ENCODE results near the gene RBM41.

DNA sequence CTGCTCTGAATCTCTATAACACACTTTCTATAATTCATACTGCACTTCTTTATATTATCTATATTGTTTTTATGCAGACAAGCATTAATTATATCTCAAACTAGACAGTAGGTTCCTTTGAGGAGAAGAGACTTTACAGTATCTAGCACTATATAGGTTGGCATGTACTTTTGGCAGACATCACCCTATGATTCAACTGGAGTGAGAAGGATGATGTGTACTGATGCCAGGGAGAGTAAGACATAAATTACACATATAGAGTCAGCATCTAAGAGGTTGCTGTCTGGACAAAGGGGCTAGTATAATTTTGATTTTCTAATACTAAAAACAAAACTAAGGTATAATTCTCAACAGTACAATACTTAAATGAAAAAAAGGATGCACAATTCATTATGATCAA lies 5.1 kb upstream of the RBM41 start:
- TF ChIP-seq RAD21 (conservative IDR thresholded peaks at IDR 0.05) (no peak), CTCF (IDR thresholded peaks at IDR 0.05; ENCODE audit: poor library complexity, severe bottlenecking) (no peak), POLR2AphosphoS5 (IDR thresholded peaks at IDR 0.05) (no peak), EP300 (conservative IDR thresholded peaks at IDR 0.05; ENCODE audit: poor library complexity, severe bottlenecking) (no peak), EZH2 (IDR thresholded peaks at IDR 0.05; ENCODE audit: borderline replicate concordance, insufficient read depth, low read length, poor library complexity, severe bottlenecking) (no peak), SMC3 (conservative IDR thresholded peaks at IDR 0.05; ENCODE audit: poor library complexity) (no peak), MXI1 (conservative IDR thresholded peaks at IDR 0.05; ENCODE audit: poor library complexity, severe bottlenecking) (no peak), TAF1 (IDR thresholded peaks at IDR 0.05; ENCODE audit: low read depth) (no peak)
- TF ChIP-seq, protein P1, sequence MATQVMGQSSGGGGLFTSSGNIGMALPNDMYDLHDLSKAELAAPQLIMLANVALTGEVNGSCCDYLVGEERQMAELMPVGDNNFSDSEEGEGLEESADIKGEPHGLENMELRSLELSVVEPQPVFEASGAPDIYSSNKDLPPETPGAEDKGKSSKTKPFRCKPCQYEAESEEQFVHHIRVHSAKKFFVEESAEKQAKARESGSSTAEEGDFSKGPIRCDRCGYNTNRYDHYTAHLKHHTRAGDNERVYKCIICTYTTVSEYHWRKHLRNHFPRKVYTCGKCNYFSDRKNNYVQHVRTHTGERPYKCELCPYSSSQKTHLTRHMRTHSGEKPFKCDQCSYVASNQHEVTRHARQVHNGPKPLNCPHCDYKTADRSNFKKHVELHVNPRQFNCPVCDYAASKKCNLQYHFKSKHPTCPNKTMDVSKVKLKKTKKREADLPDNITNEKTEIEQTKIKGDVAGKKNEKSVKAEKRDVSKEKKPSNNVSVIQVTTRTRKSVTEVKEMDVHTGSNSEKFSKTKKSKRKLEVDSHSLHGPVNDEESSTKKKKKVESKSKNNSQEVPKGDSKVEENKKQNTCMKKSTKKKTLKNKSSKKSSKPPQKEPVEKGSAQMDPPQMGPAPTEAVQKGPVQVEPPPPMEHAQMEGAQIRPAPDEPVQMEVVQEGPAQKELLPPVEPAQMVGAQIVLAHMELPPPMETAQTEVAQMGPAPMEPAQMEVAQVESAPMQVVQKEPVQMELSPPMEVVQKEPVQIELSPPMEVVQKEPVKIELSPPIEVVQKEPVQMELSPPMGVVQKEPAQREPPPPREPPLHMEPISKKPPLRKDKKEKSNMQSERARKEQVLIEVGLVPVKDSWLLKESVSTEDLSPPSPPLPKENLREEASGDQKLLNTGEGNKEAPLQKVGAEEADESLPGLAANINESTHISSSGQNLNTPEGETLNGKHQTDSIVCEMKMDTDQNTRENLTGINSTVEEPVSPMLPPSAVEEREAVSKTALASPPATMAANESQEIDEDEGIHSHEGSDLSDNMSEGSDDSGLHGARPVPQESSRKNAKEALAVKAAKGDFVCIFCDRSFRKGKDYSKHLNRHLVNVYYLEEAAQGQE (IDR thresholded peaks at IDR 0.05; ENCODE audit: borderline replicate concordance), result no peak
